C4-2B (cell line): Measurements from ENCODE around the gene PPP1R11.
"Not testable (repeated sequence)": the region's sequence is repeated elsewhere in the genome, so short reads cannot be mapped to it uniquely, and the experiment has no call there.

Experiments
- H3K27ac ChIP-seq: fragments of 450-650 bp; 2 replicates; pipeline ENCODE4 v1.5.1; 2017
- CTCF ChIP-seq: fragments of 450-650 bp; conservative IDR thresholded peaks from 2 replicates; pipeline ENCODE4 v1.5.1; 2017; ENCODE audit warnings: mild to moderate bottlenecking
- ZFX ChIP-seq: fragments of 450-650 bp; IDR thresholded peaks from 2 replicates; pipeline ENCODE4 v1.6.1; 2017

Gene PPP1R11

DNA sequence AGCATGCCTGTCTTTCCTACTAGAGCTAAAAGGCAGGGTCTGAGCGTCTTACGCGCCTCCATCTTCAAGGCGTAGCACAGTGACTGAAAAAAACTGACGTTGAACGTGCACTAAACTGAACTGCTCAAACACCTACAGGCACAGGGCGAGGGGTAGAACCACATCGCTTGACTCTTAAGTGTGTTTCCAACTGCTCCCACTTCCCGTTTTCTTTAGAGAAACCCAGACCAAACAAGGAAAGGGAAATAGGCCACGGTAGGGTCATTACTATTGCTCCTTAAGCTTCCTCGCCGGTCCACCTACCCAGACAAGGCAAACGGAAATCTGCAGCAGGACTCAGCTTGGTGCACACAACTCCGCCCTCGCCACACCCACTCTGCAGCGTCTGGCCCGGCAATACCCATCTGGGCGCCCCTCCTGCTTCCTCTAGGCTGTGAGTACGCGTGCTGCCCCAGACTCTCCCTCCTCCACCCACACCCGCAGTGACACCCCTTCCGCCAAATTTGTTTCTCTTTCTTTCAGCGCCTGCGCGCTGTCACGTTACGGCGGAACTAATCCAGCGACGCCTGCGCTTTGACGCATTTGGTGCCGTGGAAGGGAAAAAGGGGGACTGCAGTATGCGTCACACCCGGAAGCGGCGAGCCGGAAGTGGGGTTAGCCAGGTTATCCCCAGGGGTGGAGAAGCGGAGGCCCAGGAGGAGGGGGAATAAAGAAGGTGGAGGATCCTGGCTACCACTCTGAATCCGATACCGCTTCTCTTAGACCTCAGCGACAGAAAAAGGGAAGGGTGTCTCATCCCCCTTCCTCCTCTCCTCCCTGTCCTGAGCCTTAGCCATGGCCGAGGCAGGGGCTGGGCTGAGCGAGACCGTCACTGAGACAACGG lies at the start of gene PPP1R11:
Gene PPP1R11 (plus strand): TSS at position 622 of the 883 bp plus-strand sequence. CDS start 213 bp downstream, at position 835.
- TF ChIP-seq ZFX = no peak
- TF ChIP-seq CTCF = no peak
- H3K27ac ChIP-seq = peak within 1 kb of the TSS; percentile 71

DNA sequence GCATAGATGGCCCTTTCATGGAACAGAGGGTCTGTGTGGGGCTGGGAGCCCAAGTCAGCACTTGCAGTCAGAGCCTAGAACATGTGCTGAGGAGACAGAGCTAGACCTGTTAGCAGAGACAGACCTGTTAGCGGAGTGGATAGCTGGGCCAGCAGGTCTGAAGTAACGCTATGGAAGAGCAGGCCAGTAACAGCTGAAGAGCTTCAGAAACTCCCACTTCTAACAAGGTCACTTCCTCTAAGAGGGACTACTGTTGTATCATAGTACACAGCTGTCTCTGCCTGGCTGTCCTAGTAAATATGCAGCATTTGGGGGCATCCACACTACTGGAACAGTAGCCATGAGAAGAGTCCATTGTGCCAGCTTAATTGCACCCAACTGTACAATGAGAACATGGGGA lies 47.2 kb upstream of the PPP1R11 start:
- H3K27ac ChIP-seq = no peak overlapping the region
- TF ChIP-seq ZFX = no peak
- no peak for TF ChIP-seq CTCF

- TF ChIP-seq CTCF (no peak), ZFX (no peak)
Observed at GRCh38 chr6:30020626-30021025, 46.4 kb upstream of the PPP1R11 start.

GRCh38 chr6:30022189-30022588 lies 44.8 kb upstream of the PPP1R11 start:
- no peak overlapping the region for H3K27ac ChIP-seq
- TF ChIP-seq CTCF (no peak), ZFX (no peak)

More at GRCh38 chr6:30020626-30021025, 46.4 kb upstream of the PPP1R11 start:
- no peak overlapping the region for H3K27ac ChIP-seq

DNA sequence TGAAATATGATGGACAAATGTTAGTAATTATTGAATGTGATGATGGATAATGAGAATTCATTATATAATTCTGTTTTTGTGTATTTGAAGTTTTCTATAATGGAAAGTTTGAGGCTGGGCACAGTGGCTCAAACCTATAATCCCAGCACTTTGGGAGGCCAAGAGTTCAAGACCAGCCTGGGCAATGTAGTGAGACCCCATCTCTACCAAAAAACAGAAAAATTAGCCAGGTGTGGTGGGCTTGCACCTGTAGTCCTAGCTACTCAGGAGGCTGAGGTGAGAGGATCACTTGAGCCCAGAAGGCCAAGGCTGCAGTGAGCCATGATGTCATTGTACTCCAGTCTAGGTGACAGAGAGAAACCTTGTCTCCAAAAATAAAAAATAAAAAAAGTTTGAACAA lies 44.3 kb upstream of the PPP1R11 start:
- H3K27ac ChIP-seq = not testable (repeated sequence)

DNA sequence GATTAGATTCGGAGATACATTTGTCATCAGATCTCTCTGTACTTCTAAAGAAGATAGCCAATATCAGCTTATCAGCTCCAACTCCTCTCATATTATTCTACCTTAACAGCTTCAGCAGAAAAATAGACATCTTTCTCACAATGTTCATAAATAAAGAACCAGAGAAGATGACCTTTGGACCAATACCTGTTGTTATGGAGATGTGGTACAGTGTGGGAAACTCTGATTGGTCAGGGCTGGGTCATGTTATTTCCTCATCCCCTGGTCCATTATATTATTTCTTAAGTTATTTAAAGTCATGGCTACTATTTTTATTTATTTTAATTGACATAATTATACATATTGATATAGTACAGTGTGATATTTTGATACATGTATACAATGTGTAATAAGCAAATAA lies 41.8 kb upstream of the PPP1R11 start:
- no peak overlapping the region for H3K27ac ChIP-seq
- TF ChIP-seq ZFX = no peak
- no peak for TF ChIP-seq CTCF

GRCh38 chr6:30029588-30029987 lies 37.4 kb upstream of the PPP1R11 start:
- no peak for TF ChIP-seq ZFX
- no peak for TF ChIP-seq CTCF
- no peak overlapping the region for H3K27ac ChIP-seq

- TF ChIP-seq CTCF (no peak), ZFX (no peak)
- no peak overlapping the region for H3K27ac ChIP-seq
Observed at GRCh38 chr6:30031381-30031780, 35.6 kb upstream of the PPP1R11 start.

DNA sequence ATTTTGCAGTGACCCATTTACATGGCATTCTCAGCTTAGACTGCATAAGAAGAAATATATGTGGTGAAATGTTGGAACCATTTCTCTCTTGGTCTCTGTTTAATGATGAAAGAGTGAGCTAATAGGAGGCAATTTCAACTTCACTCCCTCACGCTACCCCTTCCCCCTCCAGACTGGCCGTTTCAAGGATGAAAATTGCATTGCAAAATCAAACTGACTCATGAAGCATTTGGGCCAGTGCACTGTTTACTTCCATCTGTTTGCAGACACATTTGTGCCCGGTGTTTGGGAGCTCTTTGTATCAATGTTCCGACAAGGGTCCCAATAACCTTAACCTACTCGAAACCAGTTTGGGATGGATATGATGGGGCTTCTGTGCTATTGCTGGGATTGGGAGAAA lies 33.6 kb upstream of the PPP1R11 start:
- H3K27ac ChIP-seq = not testable (repeated sequence)
